ENCODE measurements around the gene ITPKB.

DNA sequence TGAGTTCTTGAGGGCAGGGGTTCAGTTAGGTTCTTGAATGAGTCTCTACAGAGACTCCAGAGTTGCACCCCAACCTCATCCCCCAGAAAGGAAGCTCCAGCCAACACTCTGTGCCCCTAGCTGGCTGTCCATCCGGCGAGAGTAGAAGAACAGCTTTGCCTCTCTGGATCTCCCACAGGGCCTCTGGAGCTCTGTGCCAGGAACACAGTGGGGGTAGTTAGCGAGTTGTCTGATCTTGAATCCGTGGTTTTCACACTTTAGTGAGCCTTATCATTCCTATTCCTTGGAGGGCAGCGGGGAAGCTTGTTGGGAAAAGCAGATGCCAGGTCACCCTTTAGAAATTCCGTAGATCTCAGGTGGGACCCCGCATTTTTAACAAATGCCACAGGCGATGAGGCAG is 145.5 kb downstream of the ITPKB start:
- TF ChIP-seq, protein P1, sequence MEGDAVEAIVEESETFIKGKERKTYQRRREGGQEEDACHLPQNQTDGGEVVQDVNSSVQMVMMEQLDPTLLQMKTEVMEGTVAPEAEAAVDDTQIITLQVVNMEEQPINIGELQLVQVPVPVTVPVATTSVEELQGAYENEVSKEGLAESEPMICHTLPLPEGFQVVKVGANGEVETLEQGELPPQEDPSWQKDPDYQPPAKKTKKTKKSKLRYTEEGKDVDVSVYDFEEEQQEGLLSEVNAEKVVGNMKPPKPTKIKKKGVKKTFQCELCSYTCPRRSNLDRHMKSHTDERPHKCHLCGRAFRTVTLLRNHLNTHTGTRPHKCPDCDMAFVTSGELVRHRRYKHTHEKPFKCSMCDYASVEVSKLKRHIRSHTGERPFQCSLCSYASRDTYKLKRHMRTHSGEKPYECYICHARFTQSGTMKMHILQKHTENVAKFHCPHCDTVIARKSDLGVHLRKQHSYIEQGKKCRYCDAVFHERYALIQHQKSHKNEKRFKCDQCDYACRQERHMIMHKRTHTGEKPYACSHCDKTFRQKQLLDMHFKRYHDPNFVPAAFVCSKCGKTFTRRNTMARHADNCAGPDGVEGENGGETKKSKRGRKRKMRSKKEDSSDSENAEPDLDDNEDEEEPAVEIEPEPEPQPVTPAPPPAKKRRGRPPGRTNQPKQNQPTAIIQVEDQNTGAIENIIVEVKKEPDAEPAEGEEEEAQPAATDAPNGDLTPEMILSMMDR (IDR thresholded peaks at IDR 0.05): no peak
- TF ChIP-seq POLR2A (IDR thresholded peaks at IDR 0.05): no peak
